K562 (cell line): ENCODE measurements around the gene MOCS3. TPM values are rescaled to one million over a fixed set of nuclear protein-coding genes. Genes with fewer than 3 reads are reported as not detected.

Experiments used
- CC2D1A ChIP-seq: fragments of 450-650 bp; IDR thresholded peaks from 2 replicates; pipeline ENCODE4 v1.6.1; 2017; ENCODE audit warnings: mild to moderate bottlenecking
- CCNT2 ChIP-seq: IDR thresholded peaks from 2 replicates; pipeline ENCODE4 v1.6.1; 2011; ENCODE audit warnings: borderline replicate concordance, low read depth, mild to moderate bottlenecking, moderate library complexity, mixed read lengths, low read length; ENCODE audit not compliant: insufficient read length; ENCODE audit errors: extremely low read depth
- FOXK2 ChIP-seq, 2 experiments: fragments of 450-650 bp; IDR thresholded peaks in 1 of 2; conservative IDR thresholded peaks in 1 of 2; 2 replicates each; pipeline ENCODE4 v1.6.1; 2016; ENCODE audit warnings: low read depth in 2 of 2, mild to moderate bottlenecking in 1 of 2
- POLR2G ChIP-seq: fragments of 200-400 bp; formaldehyde crosslinking; IDR thresholded peaks from 2 replicates; pipeline ENCODE4 v1.6.1; 2017; ENCODE audit warnings: low read depth, mild to moderate bottlenecking, antibody characterized with exemption, low read length, moderate library complexity
- RBFOX2 ChIP-seq: fragments of 200-400 bp; formaldehyde crosslinking; IDR thresholded peaks from 2 replicates; pipeline ENCODE4 v1.6.1; 2017; ENCODE audit warnings: low read depth, mild to moderate bottlenecking, low read length, moderate library complexity
- SRSF9 ChIP-seq: fragments of 200-400 bp; formaldehyde crosslinking; IDR thresholded peaks from 2 replicates; pipeline ENCODE4 v1.6.1; 2017; ENCODE audit warnings: low read depth, low read length, borderline replicate concordance
- ZBTB7A ChIP-seq: IDR thresholded peaks from 2 replicates; pipeline ENCODE4 v1.6.1; 2011; ENCODE audit warnings: low read depth, mild to moderate bottlenecking, low read length, moderate library complexity, borderline replicate concordance; ENCODE audit not compliant: control insufficient read depth
- polyA plus RNA-seq, 8 experiments: library from polyadenylated mRNA; depleted of rRNA in 4 of 8; stranded (reverse) in 5 of 8; unstranded in 3 of 8; fragments of >200 nt; fragmentation: Nextera tagmentation in 2 of 8; fragmentation: Illumina TruSeq in 1 of 8; extraction: Ambion mirVana in 2 of 8; extraction: Trizol in 1 of 8; gene quantifications; 2 replicates each; pipeline versions ENCODE4 v1.2.1 to v1.2.3, GENCODE V29; 2011 to 2014; ENCODE audit warnings: inconsistent platforms in 1 of 8, missing spikeins in 1 of 8
- total RNA-seq, 7 experiments: library from RNA; depleted of rRNA in 6 of 7; stranded (reverse); fragments of >200 nt in 6 of 7; fragmentation: Illumina TruSeq in 2 of 7; extraction: Trizol in 2 of 7; gene quantifications; 2 replicates each; pipeline versions ENCODE4 v1.2.1 to v1.2.3, GENCODE V29; 2011 to 2021; ENCODE audit warnings: low replicate concordance in 1 of 7
- TF ChIP-seq, protein P1 (sequence below): sonication (generic); formaldehyde crosslinking; IDR thresholded peaks from 2 replicates; pipeline ENCODE4 v1.8.1; 2022; ENCODE audit warnings: missing genetic modification reagents
- TF ChIP-seq, protein P2 (sequence below), 3 experiments: fragments of 200-800 bp in 1 of 3; sonication (Bioruptor generic) in 1 of 3; sonication (generic) in 1 of 3; formaldehyde crosslinking in 1 of 3; IDR thresholded peaks; 2 replicates each; pipeline versions ENCODE4 v1.6.1 to v1.8.0; 2016 to 2022; ENCODE audit warnings: mild to moderate bottlenecking in 2 of 3, missing compliant biosample characterization in 2 of 3, missing genetic modification characterization in 2 of 3, missing genetic modification reagents in 1 of 3
- TF ChIP-seq, protein P3 (sequence below), 2 experiments: IDR thresholded peaks; 2 replicates each; pipeline ENCODE4 v1.6.1; 2011; ENCODE audit warnings: borderline replicate concordance in 1 of 2, control low read depth in 1 of 2, low read depth in 1 of 2, low read length in 1 of 2, mild to moderate bottlenecking in 1 of 2, mixed read lengths in 1 of 2, moderate library complexity in 1 of 2; ENCODE audit not compliant: insufficient read depth in 1 of 2, insufficient read length in 1 of 2, poor library complexity in 1 of 2, severe bottlenecking in 1 of 2; ENCODE audit errors: extremely low read depth in 1 of 2

The MOCS3 gene
- total and polyA plus RNA-seq, 9 of the 15 experiments (the other 6 are each of a cell fraction or from before 2014, with no cell fraction given) = 0.70 to 6.2 (median 2.9) TPM

DNA sequence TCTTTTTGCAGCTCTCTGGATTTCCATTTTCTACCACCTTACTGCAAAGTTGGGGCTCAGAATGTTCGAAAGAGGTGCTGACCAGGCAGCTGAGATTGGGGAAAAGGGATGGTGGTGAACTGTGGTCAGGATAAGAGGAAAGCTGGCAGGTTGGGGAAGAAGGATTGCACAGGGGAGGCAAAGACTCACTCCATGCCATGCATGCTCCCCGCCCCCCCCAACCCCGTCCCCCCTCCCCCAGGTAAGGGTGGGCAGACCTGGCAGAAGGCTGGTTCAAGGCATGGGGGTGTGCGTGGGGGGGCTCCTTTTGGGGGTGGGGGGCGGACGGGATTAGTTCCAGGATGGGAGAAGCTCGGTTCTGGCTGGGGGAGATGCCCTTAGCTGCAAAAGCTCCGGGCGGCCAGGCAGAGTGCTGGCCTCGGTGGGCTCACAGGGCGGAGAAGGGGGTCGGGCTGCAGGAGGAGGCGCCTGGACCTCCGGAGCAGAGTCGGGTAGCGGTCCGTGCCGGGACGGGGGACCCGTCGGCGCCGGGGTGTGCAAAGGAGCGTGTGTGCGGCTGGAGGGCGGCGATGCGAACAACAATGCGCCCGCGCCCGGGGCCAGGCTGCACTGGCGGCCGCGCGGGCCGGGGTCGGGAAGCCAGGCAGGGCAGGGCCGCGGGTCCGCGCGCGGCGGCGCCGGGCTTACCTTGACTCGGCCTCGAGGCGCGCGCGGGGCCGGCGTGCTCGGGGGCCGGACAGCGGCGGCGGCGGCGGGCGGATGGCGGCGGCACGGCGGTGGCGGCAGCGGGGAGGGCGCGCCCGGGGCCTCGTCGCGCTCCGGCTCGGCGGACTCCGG lies 28.3 kb upstream of the MOCS3 start (continued):
- TF ChIP-seq, protein P1, sequence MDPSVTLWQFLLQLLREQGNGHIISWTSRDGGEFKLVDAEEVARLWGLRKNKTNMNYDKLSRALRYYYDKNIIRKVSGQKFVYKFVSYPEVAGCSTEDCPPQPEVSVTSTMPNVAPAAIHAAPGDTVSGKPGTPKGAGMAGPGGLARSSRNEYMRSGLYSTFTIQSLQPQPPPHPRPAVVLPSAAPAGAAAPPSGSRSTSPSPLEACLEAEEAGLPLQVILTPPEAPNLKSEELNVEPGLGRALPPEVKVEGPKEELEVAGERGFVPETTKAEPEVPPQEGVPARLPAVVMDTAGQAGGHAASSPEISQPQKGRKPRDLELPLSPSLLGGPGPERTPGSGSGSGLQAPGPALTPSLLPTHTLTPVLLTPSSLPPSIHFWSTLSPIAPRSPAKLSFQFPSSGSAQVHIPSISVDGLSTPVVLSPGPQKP = no peak
- TF ChIP-seq, protein P2, sequence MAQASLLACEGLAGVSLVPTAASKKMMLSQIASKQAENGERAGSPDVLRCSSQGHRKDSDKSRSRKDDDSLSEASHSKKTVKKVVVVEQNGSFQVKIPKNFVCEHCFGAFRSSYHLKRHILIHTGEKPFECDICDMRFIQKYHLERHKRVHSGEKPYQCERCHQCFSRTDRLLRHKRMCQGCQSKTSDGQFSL (CRISPR knock-in tag; IDR thresholded peaks at IDR 0.05) = no peak; the same call in 1 of the 2 replicates
- TF ChIP-seq, protein P2 (tag; IDR thresholded peaks at IDR 0.05) = peak in 1 of 2 experiments; percentile 74; a peak in 1 of 4 replicates
- TF ChIP-seq, protein P3, sequence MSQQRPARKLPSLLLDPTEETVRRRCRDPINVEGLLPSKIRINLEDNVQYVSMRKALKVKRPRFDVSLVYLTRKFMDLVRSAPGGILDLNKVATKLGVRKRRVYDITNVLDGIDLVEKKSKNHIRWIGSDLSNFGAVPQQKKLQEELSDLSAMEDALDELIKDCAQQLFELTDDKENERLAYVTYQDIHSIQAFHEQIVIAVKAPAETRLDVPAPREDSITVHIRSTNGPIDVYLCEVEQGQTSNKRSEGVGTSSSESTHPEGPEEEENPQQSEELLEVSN (IDR thresholded peaks at IDR 0.05; ENCODE audit: borderline replicate concordance in 1 of 2, extremely low read depth in 1 of 2, insufficient read depth in 1 of 2, insufficient read length in 1 of 2, low read depth in 1 of 2, low read length in 1 of 2, poor library complexity in 1 of 2, severe bottlenecking in 1 of 2) = peak in 1 of 2 experiments; percentile 22
- TF ChIP-seq CCNT2 = peak; percentile 11
- peak; percentile 58 for TF ChIP-seq RBFOX2
- no peak for TF ChIP-seq SRSF9
- peak; percentile 44; the same call in 1 of the 2 replicates for TF ChIP-seq POLR2G
- no peak for TF ChIP-seq FOXK2 (conservative IDR thresholded peaks at IDR 0.05 in 1 of 2, IDR thresholded peaks at IDR 0.05 in 1 of 2; ENCODE audit: low read depth in 2 of 2)
- peak; percentile 67; the same call in 1 of the 2 replicates for TF ChIP-seq ZBTB7A
- TF ChIP-seq CC2D1A = no peak
- TF ChIP-seq, all 486 proteins: peak for 11
